Activated CD8-positive, alpha-beta memory T cell treated with anti-CD3 and anti-CD28 coated beads, Interleukin-2, amount 50 U/mL, for 1 hour (primary cell): Measurements from ENCODE around the gene MDFI.

Experiments used
- DNase-seq: peaks from one replicate; pipeline ENCODE4 v3.0.0-alpha.2; 2020; ENCODE audit errors: extremely low read depth

The MDFI gene

DNA sequence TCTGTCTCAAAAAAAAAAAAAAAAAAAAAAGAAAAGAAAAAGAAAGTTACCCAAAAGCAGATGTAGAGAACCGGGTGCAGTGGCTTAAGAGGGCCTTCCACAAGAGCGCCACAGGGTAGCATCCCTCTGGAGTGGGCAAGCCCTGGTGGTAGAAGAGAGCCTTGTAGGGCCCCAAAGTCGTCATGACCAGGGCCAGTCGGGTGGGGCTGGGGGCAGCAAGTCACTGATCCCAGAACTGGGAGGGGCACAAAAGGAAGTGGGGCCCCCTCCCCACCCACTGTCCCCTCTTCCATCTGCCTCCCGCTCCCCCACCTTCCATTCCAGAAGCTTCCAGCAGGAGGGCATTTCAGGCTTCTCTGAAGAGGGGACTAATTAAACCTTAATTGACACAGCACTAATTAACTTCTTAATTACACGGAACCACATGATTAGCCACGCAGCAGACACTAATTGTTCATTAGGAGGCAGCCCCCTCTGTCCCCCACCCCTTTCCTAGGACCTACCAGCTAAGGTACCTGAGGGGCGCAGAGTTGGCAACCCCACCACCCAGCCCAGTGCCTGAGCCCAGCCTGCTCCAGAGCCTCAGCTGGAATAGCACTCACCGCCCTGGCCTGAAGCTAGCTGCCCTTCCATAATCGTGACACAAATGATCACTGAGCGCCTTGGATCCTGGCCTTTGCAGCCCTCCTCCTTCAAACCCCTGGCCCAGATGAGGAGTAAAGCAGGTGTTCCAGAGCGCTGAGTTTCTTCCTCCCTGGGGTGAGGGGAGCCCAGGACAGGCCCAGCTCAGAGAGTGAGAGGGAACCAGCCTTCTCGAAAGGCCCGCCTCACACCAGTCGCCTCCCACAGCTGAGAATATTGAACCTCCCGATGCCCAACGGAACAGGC, 34.8 kb downstream of the MDFI start:
- DNase-seq = no peak

DNA sequence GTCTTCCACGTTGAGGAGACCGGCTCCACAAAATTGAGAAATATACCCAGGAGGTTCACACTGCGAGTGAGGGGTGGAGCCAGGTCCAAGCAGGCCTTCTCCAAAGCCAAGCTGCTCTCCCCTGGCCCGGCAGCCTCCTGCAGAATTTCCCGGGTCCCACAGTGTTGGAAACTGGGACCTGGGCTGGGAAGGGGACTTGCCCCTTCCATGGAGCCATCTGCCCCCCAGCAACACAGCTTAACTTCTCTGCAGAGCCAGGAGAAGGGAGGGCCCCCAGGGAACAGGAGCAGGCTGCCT, 35.4 kb downstream of the MDFI start:
- no peak for DNase-seq

DNA sequence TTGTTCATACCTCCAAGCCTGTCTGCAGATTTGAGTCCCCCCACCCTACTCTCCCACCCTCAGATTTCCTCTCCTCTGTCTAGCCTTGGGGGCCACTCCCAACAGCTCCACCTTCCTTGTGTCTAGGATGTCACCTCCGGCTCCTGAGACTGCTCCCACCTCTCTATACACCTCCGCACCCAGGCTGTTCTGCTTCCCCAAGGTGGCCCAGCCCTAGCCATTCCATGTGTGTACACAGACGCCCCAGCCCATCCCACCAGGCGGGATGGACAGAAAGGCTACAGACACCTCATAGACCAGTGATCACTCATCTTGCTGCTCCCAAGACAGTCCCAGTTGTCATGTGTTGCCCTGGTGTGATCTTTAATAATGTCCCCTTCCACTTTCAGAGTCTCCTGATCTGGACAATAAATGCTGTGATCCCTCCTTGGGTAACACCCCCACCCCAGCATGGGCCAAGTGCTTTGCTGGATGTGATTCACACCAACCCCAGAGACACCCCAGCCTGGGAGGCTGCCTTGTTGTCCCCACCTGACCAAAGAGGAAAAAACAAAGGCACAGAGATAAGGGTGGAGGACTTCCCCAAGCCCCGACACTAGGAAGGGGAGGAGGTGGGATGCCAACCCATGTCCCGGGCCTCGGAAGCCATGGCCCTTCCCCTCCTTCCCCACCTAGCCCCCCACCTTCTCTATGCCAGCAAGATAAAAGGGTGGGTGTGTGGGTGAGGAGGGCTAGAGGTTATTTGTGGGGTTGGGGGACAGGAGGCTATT, 36.1 kb downstream of the MDFI start:
- DNase-seq = no peak

DNA sequence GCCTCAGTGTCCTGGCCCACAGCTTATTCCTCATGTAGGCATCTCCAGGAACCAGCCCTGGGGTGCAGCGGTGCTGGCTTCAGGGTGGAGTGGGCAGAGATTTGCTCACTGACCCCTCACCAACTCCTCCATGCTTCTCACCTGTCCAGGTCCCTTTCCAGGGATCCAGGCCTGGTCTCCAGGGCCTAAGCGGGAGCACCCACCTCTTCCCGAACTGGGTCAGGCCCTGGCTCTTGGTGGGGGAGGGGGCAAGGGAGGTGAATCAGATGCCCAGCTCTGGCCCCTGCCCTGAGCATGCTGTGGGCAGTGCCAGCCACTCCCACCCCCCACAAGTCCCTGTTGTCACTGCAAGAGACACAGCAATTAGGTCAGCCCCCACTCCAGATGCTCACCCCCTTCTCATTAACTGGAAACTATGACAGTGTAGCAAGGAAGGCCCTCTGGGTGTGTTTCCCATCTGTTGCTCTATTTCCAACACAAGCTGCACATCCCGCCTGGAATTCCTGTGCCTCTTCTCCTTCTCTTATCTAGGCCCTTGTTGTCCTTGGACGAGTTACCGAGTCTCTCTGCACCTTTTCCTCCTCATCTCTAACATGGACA, 37.0 kb downstream of the MDFI start:
- DNase-seq = no peak

DNA sequence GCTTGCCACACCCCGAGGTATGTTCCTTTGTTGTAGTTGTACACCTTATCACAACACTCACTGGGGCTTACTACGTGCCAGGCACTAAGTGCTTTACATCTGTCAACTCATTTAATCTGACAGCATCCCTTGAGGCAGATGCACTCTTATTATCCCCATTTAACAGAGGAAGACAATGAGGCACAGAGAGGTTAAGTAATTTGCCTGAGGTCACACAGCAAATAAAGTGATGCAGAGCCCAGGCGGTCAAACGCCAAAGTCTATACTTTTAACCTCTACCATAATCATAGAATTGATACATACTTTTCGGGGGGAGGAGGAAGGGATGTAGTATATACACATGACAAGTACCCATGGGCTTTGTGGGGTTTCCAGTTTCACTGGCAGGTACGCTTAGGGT, 37.7 kb downstream of the MDFI start:
- DNase-seq = no peak

DNA sequence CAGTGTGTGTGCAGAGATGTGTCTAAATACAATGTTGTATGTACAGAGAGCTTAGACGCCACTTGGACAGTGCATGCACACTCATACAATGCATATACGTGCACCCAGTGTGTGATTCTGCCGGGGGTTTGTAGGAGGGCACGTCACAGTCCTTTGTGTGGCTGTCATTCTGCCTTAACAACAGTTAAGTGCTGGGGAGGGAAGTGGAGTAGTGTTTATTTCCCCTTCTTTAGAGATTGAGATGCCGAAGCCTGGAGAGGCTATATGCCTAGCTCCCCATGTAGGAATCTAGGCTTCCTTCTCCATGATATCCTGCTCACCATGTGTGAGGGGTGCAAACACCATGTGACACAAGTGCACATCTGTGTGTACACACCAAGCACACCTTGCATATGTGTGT, 38.2 kb downstream of the MDFI start:
- no peak for DNase-seq

DNA sequence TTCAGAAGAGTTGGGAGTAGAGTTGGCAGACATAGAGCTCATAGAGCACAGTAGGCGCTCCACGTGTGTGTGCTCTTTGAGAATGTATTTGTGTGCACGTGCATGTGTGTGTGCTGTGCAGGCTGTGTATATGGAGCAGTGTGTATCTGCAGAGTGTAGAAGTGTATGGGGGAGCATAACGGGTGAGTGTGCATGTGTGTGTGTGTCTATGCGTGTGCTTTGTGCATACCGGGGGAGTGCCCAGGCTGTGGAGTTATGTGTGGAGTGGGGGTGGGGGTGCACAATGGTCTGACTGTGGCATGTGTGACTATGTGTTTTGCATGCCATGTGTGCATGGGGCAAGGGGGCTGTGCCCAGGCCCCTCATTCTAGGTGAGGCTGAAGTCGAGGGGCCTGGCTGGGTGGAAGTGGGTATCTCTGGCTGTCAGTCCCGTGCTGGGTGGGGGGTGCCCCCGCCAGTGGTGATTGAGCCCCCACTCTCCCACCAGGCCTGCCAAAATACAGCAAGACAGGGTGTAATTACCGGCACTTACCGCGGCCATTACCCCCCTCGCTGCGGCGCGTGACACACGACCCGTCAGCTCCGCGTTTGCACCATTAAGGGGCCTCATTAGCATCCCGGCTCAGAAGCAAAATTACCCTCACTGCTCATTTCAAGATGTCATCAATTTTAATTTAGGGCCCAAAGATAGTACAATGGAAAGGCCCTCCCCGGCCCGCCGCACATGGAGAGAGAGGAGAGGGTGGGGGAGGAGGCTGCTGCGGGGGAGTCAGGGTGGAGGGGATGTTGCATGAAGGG, 39.1 kb downstream of the MDFI start:
- no peak for DNase-seq

DNA sequence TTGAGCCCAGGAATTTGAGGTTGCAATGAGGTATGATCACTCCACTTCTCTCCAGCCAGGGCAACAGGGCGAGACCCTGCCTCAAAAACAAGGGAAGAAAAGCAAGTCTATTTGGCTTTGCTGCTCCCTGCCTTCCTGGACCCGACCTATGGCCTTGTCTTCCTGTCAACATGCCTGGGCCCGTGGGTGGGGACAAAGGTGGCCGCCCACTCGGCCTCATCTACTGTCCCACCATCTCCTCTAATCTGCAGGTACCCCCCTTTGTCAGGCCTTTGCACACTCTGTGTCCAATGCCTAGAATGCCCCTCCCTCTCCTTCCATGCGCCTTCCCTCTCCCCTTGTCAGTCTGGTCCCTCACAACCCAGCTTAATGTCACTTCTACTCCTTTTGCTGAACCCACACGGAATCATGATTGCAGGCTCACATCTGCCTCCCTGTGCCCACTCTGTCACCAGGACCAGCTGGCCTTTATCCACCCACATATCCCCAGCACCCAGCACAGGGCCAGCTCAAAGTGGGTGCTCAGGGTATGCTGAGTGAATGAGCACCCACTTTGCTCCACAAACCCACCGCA, 40.3 kb downstream of the MDFI start:
- no peak for DNase-seq

DNA sequence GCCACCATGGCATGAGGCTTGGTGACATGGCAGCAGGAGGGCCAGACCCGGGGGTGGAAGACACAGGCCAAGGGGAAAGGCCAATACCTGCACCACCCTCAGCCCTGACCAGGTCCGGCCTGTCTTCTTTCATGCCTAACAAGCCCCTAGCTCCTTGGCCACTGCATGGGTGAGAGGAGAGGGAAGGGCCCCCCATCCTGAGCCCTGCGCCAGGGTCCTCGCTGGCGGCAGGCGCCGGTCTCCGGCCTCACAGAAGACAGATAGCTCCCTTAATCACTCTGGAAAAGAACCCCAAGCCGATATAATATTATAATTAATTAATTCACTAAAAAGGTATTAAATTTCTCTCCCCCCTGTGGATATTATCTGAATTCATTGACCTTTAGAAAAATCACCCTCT, 41.4 kb downstream of the MDFI start:
- DNase-seq = no peak

DNA sequence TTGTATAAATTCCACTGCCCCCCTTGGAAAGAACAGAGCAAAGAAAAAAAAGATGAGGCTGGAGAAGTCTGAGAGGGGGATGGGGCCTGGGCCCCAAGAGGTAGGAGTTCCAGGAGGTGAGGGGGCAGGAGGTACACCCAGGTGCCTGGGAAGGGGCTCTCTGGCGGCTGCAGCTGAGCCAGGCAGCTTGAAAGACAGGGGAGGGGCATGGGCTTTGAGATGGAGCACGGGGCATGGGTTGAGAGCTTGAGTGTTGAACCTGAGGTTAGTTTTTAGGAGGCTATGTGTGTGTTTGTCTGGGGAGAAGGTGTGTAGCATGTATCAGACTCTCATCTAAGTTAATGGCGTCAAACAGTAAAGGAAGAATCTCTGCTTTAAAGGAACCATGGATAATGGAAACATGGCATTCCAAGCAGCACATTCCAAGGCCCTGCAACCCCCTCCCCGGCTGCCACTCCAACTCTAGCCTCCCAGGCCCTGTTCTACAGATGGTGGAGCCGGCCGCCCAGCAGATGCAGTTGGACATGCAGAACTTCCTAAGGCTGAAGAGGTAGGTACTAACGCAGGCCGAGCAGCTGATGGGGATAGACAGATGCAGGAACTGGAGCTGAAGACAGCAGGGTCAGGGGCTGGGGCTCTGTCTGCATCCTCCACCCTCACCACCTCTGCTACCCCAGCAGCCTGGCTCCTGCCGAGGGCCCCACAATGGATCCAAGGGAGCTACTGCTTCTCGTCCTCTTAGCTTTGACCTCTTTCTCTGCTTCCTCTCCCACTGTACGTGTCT, 42.1 kb downstream of the MDFI start:
- no peak for DNase-seq

DNA sequence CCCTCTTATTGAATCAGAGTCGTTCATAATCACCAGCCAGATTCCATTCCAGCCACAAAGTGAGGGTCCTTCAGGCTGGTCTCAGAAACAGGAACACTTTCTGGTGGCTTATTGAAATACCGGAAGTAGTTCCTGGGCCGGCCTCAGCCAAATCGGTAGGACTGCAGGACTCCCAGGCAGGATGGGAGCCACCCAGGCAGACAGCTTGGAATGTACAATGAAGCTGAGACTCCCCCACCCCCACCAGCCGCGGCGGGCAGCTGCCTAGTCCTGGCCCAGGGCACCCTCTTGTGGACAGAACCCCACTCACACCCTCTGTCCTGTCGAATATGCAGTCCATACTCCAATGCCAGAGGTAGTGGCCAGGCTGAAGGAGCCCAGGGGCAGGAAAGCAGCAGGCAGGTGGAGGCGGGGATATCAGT, 43.8 kb downstream of the MDFI start:
- DNase-seq = peak; percentile 33

DNA sequence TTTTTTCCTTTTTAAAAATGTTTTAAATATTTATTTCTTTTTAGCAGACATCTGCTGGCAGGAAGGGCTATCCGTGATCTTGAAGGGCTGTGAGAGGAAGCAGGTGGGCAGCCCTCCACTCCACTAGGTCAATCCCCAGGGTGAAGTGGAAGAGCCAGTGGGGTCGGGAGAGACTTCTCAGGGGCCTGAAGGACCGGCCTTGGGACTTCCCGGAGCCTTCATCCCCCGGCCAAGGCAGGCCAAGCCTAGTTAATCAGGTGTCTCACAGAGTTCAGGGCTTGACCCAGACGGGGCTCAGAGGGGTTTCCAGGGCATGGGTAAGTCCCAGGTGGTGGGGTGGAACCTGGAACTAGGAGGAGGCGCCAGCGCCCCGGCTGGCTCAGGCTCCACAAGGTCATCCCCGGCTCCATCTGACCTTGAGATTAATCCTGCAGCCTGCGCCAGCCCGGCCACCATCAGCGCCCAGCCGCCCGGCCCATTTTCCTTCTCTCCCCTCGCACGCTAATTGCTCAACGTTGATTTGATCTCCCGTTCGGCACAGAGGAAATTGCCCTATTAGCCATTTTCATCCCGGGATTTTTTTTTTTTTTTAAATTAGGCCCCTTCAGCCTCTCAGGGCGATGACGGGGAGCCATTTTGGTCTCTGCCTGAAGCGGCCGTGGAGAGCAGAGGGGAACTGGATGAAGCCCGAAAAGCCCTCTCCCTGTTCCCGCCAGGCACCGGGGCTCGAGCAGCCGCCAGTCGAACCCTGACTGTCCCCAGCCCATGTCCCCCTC, 44.4 kb downstream of the MDFI start:
- no peak for DNase-seq

DNA sequence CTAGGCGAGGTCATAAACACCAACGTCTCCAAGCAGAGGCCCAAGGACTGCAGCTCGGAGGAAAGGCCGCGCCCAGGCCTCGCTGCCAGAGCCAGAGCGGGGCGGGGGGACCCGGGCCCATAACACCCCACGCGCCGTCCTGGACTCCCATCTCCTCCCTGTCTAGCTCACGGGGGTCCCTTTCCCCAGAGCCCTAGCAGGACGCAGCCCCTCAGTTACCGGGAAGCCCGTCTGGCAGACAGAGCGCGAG, 44.9 kb downstream of the MDFI start:
- no peak for DNase-seq

DNA sequence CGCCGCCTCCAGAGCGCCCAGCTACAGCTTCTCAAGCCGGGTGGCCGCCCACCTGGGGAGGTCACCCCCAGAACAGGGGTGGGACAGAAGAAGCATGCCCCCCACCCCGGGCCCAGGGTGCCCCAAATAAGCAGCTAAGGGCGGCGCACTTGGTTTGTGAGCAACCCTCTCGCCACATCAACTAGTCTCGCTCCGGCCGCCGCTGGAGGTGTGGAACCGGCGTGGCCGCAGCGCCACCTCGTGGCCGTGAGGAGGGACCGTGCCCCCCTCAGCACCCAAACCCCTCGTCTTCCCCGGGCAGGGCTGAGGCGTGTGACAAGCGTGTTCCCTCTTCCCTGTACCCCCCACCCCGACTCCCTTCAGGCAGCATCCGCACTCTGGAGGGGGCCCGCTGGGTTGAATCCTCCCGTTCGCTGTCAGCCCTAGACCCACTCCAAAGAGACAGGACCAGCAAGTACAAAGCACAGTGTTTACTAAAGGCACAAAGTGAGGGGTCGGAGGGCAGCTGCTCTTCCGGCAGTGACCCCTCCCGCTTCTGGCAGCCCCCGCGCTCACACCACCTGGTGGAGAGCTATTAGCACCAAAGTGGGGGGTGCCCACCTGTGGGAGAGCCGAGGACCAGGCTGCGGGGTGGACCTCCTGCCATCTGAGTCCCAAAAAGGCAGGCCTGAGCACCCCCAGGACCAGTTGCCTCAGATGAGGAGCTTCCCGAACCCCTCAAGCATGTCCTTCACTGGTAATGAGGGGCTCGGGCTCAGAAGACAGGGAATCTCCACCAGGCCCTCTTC, 45.4 kb downstream of the MDFI start:
- DNase-seq = peak; percentile 47

DNA sequence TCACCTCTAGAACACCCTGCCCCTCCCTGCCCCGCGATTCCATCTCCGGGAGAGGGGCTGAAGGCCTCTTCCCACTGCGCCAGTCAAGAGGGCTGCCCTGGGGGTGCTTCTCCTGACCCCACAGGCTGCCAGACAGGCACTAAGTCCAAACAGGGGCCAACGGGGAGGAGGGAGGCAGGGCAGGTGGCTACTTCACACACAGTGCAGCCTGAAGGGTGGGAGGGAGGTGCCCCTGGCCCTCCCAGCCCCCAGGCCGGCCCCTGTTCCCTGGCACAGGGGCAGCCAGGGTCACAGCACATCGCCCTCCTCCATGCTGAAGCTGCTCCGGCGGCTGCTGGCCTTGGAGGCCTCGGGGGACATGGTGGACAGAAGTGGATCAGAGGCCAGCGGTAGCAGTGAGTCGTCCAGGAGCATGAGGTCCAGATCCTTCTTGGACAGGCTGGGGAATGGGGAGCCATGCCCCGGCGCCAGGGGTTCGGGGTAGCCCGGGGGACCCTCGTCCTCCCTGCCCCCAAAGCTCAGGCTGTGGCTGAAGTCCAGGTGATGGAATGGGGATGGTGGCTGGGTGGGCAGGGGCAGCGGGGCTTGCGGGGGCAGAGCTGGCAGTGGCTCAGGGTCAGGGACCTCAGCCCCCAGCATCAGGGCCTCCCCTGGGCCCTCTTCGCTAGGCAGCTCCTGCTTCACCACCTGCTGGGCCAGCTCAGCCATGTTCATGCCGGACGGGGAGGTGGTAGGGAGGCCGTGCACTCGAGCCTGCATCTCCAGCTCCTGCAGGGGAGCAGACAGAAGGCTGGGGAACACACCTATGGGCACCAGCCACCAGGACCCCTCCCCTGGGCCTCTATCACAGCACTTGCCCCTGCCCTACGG, 46.3 kb downstream of the MDFI start:
- DNase-seq = no peak

DNA sequence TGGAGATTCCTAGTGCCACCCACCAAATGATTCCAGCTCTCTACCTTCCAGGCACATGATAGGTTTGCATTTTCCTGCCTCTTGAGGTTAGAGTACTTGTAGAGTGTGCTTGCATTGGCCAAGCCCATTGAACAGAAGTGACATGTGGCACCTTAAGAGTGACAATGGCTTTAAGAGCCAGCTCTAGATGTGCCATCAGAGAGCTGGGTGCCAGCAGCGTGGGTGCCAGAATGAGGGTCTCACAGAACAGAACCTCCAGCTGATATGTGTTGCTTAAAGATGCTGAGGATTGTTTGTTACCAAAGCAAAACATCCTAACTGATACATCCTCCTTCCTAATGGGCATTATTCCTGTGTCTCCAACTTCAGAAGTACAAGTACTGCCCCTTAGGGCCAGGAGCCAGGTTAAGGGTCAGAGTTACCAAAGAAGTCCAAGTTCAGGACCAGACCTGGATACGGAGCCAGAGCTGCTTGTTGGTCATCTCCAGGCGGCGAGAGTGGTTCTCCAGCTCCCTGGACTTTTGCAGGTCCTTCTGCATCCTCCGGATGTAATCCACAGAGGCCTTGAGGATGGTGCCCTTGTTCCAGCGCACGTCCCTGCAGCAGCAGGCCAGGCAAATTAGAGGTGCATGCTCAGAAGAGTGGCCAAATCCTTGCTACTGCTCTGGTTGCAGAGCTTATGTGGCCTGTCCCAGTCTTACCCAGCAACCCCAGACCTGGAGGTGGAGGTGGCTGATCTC, 47.5 kb downstream of the MDFI start:
- no peak for DNase-seq

DNA sequence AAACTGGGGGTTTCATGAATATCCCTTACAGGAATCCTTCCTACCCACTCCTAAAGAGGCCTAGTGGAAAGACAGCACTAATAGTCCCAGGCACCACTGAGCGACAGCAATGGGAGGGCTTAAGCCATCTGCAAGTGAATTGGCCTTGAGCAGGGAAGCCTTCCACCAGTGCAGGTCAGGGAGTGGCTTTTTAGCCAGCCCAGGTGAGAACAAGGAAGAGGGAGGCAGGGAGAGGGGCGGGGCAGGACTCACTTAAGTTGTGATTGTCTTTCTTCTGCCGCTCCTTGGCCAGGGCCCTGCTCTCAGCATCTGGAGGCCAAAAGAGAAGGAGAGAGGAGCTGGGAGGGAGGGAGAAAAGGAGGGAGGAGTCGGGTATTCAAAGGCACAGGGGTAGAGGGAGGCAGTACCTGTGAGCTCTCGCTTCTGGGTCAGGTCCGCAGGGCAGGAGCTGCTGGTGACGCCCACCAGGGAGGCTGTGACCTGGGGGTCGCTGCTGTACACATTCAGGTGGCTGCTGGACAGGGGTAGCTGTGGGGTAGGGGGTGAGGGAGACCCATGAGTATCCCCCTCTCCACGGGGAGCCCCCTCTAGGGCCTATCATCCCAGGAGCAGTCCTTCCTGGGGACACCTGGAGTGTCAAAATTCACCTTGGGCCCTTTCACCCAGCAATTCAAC, 49.4 kb downstream of the MDFI start:
- no peak for DNase-seq
